ENCODE results near the gene RFPL4A. TPM values are rescaled to one million over a fixed set of nuclear protein-coding genes. Genes with fewer than 3 reads are reported as not detected.
"Not testable (repeated sequence)": the region's sequence is repeated elsewhere in the genome, so short reads cannot be mapped to it uniquely, and the experiment has no call there.

The RFPL4A gene
- total and polyA plus RNA-seq, 2 of the 13 experiments (the other 11 are each of a cell fraction or from before 2014, with no cell fraction given), result not detected

- TF ChIP-seq PLSCR1 (CRISPR knock-in tag; IDR thresholded peaks at IDR 0.05; ENCODE audit: borderline replicate concordance) (no peak), TFE3 (CRISPR knock-in tag; IDR thresholded peaks at IDR 0.05) (no peak)
Observed at GRCh38 chr19:55753401-55753800, 5.5 kb upstream of the RFPL4A start (continued).

- H3K9ac ChIP-seq (ENCODE audit: insufficient read depth, low read depth, low read length); H3K36me3 ChIP-seq (replicated peaks in 1 of 2; ENCODE audit: control insufficient read depth in 1 of 2, insufficient read depth in 2 of 2, low read length in 2 of 2); H3K4me3 ChIP-seq (replicated peaks in 1 of 3; ENCODE audit: insufficient read depth in 1 of 3, low read depth in 2 of 3, low read length in 3 of 3); H2AFZ ChIP-seq (ENCODE audit: low read length); H3K27ac ChIP-seq (ENCODE audit: extremely low read length, insufficient read depth, low read length); in situ Hi-C loops (cut with HindIII; ENCODE audit: extremely low pct_ligation_motif_present, low pct_unique_long_range_greater_than_20kb); FAIRE-seq; ATAC-seq; H3K79me2 ChIP-seq (ENCODE audit: insufficient read depth, low read length); H3K4me2 ChIP-seq (ENCODE audit: low read depth, low read length); DNase-seq (ENCODE audit: low spot score); H4K20me1 ChIP-seq (ENCODE audit: insufficient read depth, low read length); H3K4me1 ChIP-seq (ENCODE audit: insufficient read depth, low read length); POLR2A ChIA-PET; BruUV-seq (replicated peaks); intact Hi-C loops (cut with micrococcal nuclease; ENCODE audit: unreplicated experiment); H3K9me3 ChIP-seq (ENCODE audit: low read length); CTCF ChIA-PET (ENCODE audit: low intra/inter-chr PET ratio, low total read pairs): not testable (repeated sequence)
- H3K27me3 ChIP-seq (ENCODE audit: control insufficient read depth in 1 of 2, insufficient read depth in 2 of 2, low read length in 2 of 2), result peaks cover 0 to 22% of the 10 kb centered on the region in 2 experiments; a peak in 3 of 5 replicates
- WGBS (ENCODE audit: low lambda C conversion rate), result 34% methylated on average over 4 of the region's 4 CpGs
Observed at GRCh38 chr19:55756808-55757207, 2.1 kb upstream of the RFPL4A start.

- 23% methylated on average over 7 of the region's 7 CpGs for WGBS (ENCODE audit: low lambda C conversion rate)
- H3K27ac ChIP-seq (ENCODE audit: extremely low read length, insufficient read depth, low read length), result no peak overlapping the region
- TF ChIP-seq GRHL1 (CRISPR knock-in tag; conservative IDR thresholded peaks at IDR 0.05), result no peak
- no peak for TF ChIP-seq RFXANK (CRISPR knock-in tag; IDR thresholded peaks at IDR 0.05)
- TF ChIP-seq ZSCAN9 (CRISPR knock-in tag; IDR thresholded peaks at IDR 0.05; ENCODE audit: borderline replicate concordance), result no peak
- TF ChIP-seq MTA1 (CRISPR knock-in tag; IDR thresholded peaks at IDR 0.05; ENCODE audit: borderline replicate concordance), result no peak
- TF ChIP-seq NR2F2 (IDR thresholded peaks at IDR 0.05; ENCODE audit: borderline replicate concordance, low read depth), result no peak
- TF ChIP-seq ELF3 (CRISPR knock-in tag; IDR thresholded peaks at IDR 0.05), result no peak
- TF ChIP-seq RCOR2 (CRISPR knock-in tag; IDR thresholded peaks at IDR 0.05), result no peak
- TF ChIP-seq ZNF367 (CRISPR knock-in tag; IDR thresholded peaks at IDR 0.05; ENCODE audit: borderline replicate concordance), result no peak
- TF ChIP-seq DPF2 (CRISPR knock-in tag; IDR thresholded peaks at IDR 0.05; ENCODE audit: borderline replicate concordance, low read depth), result no peak
- no peak for TF ChIP-seq PATZ1 (CRISPR knock-in tag; IDR thresholded peaks at IDR 0.05)
Observed at GRCh38 chr19:55766466-55766865, 7.6 kb downstream of the RFPL4A start.

More at GRCh38 chr19:55766466-55766865, 7.6 kb downstream of the RFPL4A start:
- no peak for ATAC-seq
- no peak overlapping the region for H2AFZ ChIP-seq (ENCODE audit: low read length)
- H3K4me2 ChIP-seq (ENCODE audit: low read depth, low read length), result no peak overlapping the region
- H3K9me3 ChIP-seq (ENCODE audit: low read length), result no peaks in the 10 kb centered on the region
- intact Hi-C loops (cut with micrococcal nuclease; ENCODE audit: unreplicated experiment) (no loop called here), in situ Hi-C loops (cut with HindIII; ENCODE audit: extremely low pct_ligation_motif_present, low pct_unique_long_range_greater_than_20kb) (no loop called here)
- no peak for DNase-seq (ENCODE audit: low spot score)
- H3K9ac ChIP-seq (ENCODE audit: insufficient read depth, low read depth, low read length), result no peak overlapping the region
- ChIA-PET POLR2A (no interaction called here), CTCF (ENCODE audit: low intra/inter-chr PET ratio, low total read pairs) (no interaction called here)
- H3K36me3 ChIP-seq (replicated peaks in 1 of 2; ENCODE audit: control insufficient read depth in 1 of 2, insufficient read depth in 2 of 2, low read length in 2 of 2), result no peaks in the 10 kb centered on the region
- no peaks in the 10 kb centered on the region for H3K79me2 ChIP-seq (ENCODE audit: insufficient read depth, low read length)
- H3K4me1 ChIP-seq (ENCODE audit: insufficient read depth, low read length), result no peaks in the 10 kb centered on the region
- H3K27me3 ChIP-seq (ENCODE audit: control insufficient read depth in 1 of 2, insufficient read depth in 2 of 2, low read length in 2 of 2), result peaks cover 0 to 16% of the 10 kb centered on the region in 2 experiments; a peak in 1 of 5 replicates
- H3K4me3 ChIP-seq (replicated peaks in 1 of 3; ENCODE audit: insufficient read depth in 1 of 3, low read depth in 2 of 3, low read length in 3 of 3), result no peak overlapping the region
- FAIRE-seq, result no peak
- no peaks in the 10 kb centered on the region for H4K20me1 ChIP-seq (ENCODE audit: insufficient read depth, low read length)
- BruUV-seq (replicated peaks), result no TSS peak
